Activated T-cell treated with anti-CD3 and anti-CD28 coated beads for 4 hours (primary cell): ENCODE results near the gene TTLL13.

ENCODE experiments used
- DNase-seq: peaks from one replicate; pipeline ENCODE4 v3.0.0-alpha.2; 2020

TTLL13 gene

DNA sequence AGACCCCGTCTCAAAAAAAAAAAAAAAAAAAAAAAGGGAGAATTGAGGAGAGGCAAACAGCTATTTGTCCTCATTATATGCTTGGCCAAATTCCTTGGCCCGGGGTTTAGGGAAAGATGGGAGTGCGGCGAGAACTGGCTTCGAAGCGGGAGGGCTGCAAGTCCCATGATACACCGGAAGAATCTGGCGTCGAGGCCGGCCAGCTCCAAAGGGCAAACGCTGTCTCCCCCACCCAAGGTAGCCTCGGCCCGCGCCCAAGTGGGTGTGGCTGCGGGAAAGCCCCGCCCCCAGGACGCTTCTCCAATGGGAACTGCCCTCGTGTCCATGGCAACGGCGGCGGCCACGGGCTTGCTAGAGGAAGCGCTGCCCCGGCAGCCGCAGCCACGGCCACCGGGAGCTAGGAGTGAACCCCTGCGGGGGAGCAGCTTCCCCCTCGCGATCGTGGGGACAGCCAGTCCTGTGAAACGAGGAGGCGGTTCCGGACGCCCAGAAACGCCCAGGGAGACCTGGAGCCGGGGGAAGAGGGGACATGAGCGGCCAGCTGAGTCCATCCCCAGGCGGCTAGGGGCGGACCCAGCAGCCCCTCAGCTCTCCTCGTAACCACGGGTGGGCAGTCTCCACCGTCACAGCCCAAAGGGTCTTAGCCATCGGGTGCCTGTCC, at the start of gene TTLL13:
Gene TTLL13, plus strand, starts transcription at position 354 of the 661 bp plus-strand sequence. CDS start 1,075 bp downstream, outside the sequence.
- DNase-seq = peak; percentile 60

- no peak for DNase-seq
Measured at GRCh38 chr15:90200534-90201129, 48.7 kb upstream of the TTLL13 start.

GRCh38 chr15:90201130-90201943, 48.0 kb upstream of the TTLL13 start, which contains the start of gene SEMA4B:
Gene SEMA4B, plus strand, starts transcription at chr15:90201330. Its CDS starts 249 bp downstream, at chr15:90201579.
- DNase-seq = peak; percentile 45

GRCh38 chr15:90201944-90202375, 47.4 kb upstream of the TTLL13 start:
- DNase-seq = no peak

- no peak for DNase-seq
Measured at GRCh38 chr15:90202929-90203328, 46.4 kb upstream of the TTLL13 start.

DNA sequence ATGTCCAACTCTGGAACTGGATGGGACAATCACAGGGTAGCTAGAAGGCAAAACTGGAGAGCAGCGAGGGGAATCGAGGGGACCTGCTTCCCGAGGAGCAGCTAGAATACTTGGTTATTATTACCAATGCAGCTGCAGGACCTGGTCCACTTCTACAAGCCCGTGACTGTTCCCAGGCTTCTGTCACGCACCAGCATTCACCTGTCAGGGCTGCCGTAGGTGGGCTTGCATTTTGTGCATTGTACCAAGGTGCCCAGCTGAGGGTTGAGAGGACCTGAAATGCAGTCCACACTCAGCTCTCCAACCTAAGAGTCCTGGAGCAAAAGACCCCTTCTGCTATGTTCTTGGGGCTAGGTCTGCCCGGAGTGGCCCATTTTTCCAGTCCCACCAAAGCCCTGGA, 45.9 kb upstream of the TTLL13 start:
- no peak for DNase-seq

GRCh38 chr15:90203922-90204321, 45.4 kb upstream of the TTLL13 start:
- DNase-seq = no peak

DNA sequence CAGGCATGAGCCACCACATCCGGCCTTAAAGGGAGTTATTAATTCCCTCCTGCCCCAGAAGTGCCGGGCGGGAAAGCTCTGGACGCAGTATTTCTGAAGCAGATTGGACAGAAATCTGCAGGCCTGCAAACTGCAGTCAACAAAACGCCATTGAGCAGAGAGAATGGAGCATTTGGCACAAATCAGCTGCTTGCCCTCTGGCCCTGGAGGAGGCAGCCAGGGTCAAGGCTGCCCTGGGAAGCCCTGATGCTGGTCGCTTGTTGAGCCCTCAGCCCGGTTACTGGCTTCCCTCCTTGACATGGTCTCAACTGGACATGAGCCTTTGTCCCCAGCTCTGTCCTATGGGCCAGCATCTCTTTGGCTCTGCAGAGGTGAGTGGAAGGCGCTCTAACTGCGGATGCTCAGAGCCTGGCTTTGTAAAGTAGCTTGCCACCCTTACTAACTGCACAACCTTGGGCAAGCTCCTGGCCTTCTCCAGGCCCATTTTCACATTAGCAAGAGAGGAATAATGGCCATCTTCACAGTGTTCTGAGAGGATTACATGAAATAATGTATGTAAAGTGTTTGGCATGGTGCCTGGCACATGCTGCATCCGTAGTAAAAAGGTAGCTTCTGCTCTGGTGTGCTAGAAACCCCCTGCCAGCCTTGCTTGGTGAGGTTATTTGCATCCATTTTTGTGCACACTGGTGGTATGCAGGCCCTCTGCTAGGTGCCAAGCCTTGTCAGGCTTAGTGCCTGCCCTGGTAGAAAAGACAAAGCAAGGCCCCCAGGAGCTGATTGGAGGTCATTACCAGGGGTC, 44.1 kb upstream of the TTLL13 start:
- DNase-seq = no peak

- DNase-seq = no peak
Measured at GRCh38 chr15:90205886-90206285, 43.5 kb upstream of the TTLL13 start.

GRCh38 chr15:90207252-90207651, 42.1 kb upstream of the TTLL13 start:
- no peak for DNase-seq

DNA sequence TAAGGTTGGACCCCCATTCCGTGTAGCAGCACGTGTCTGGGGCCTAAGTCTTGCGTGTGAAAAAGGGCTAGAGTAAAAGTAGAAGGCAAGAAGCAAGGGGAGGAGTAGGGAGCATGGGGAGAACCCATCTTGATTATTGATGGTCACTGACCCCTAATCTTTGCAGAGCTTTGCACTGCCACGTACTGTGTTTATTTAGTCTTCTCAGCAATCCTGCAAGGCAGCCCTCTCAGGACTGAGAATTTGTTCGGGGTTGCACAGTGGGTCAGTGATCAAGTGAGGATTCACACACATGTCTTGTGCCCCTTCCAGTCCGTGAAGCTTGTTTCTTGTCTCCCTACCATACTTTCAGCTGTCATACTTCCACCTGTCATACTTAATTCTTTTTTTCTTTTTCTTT, 41.0 kb upstream of the TTLL13 start:
- no peak for DNase-seq

- no peak for DNase-seq
Measured at GRCh38 chr15:90209591-90209990, 39.8 kb upstream of the TTLL13 start.

DNA sequence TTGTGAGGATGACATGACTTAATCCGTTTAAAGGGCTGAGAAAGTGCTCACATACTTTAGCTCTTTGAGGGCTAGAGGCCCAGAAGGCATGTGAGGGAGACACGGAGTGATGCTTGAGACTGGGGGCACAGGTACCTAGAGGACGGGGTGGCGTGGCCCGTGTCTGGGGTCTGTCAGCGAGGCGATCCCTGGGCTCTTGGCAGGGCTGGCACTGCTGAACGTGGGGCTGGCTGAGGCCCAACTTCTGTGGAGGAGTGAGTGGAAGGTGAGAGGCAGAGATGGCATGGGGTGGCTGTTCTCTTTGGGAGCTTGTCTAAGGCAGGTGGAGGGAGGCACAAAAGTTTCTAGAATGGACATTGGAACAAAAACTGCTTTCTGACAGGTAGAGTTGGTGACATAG, 38.8 kb upstream of the TTLL13 start:
- no peak for DNase-seq

- no peak for DNase-seq
Measured at GRCh38 chr15:90211009-90211408, 38.3 kb upstream of the TTLL13 start.

DNA sequence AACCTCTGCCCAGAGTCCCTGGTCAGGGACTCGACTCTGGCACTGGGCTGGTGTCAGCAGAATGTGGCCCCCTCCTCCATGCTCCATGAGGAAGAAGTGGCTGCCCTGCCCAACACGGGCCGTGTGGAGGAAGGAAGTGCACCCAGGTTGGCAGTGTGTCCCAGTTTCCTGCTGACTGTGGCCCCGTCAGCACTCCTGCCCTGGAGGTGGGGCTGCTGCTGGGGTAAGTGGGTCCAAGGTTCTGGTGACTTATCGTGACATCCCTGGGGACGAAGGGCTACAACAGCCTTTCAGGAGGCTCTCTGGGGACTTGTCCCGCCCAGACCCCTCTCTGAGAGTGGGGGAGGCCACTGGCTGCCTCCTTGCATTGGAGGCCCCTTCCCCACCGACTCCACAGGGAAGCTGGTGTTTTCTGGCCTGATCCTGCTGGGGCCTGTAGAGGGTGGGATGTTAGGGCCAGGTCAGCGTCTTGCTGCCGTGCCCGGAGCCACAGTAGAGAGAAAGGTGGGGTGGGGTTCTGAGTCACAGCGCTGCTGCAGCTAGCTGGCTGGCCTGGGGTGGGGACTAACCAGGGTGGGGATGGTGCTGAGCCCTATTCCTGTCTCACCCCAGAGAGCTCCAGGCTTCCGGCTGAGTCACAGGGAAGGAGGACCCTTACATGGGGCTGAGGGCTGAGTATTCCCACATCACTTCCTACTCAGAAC, 37.8 kb upstream of the TTLL13 start:
- no peak for DNase-seq

DNA sequence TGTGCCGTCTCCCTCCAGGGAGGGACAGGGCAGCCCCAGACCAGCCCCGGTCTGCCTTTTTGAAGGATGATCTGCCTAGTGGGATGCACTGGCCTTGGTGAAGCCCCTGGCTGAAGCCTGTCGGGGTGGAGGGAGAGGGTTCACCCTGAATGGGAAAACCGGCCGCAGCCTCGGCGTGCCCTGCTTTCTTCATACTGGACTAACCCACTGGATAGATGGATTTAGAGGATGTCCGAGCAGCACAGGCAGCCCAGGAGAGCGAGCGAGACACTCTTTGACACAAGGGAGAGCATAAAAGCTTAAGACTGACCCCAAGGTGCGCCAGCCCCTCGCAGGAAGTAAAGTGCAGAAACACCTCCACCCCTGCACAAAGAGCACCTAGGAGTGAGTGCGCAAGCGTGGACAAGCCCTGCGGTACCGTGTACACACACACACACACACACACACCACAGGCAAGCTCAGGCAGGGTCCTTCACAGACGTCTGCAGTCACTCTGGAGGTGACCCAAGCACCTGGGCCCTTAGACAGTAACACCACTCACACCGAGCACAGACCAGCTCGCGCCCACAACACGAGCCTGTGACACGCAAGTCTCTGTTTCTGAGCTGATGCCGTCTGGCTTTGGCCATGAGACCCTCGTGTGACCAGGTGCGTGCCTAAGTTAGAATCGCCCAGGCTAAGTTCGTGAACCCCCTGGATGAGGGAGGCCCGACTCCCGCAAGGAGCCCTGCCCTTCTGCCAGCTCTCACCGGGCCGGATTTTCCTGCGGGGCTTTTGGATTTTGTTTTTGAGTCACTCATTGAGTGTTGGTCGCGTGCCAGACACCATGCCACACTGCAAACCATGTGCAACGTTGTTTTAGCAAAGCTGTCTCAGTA, 36.9 kb upstream of the TTLL13 start:
- no peak for DNase-seq

DNA sequence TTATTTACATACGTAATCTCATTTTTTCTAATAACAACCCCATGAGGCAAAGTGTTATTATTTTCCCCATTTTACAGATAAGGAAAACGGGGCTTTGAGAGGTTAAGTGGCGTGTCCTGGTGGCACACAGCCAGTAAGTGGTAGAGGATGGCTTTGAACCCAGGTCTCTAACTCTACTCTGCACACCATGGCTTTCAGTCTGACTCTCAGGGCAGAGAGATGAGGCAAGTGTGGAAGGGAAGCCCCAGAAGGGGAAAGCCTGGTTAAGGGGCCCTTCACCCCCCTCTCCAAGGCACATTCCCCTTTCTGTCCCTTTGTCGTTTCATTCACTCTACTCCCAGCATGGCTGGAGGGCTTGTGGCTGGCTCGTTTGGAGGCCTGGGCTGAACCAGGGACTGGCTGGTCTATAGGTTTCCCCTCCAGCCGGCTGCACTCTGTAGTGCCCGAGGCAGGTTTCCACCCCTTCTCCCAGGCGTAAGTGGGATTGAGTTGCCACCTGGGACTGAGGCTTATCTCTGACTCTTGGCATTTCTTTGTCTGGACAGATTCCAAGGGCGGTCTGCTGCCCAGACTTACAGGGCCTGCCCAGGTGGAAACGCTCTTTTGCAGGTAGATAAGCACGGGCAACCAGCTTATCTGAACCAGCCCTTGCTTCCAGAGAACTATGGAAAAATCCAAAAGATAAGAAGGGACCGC, 36.1 kb upstream of the TTLL13 start:
- no peak for DNase-seq

DNA sequence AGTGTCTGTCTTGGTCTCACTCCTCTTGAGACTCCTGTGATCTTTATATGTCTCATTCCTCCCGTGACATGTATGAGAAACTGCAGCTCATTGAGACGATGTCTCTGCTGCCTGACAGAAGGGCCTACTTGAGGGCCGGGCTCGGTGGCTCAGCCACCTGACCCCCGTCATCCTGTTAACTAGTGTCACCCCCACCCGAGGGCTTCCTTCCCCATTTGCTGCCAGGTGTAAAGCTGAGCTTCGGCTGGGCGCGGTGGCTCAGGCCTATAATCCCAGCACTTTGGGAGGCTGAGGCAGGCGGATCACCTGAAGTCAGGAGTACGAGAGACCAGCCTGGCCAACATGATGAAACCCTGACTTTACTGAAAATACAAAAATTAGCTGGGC, 35.5 kb upstream of the TTLL13 start:
- no peak for DNase-seq

- DNase-seq = no peak
Measured at GRCh38 chr15:90214553-90215196, 34.7 kb upstream of the TTLL13 start.
